ENCODE measurements around the gene MYBPC1. TPM values are rescaled to one million over a fixed set of nuclear protein-coding genes. Genes with fewer than 3 reads are reported as not detected.

Gene MYBPC1
- total RNA-seq, 1 donor from 2014 or later: 398 TPM

Small RNA genes within 50 kb of the gene (small RNA-seq; reads per million reads assigned to genes)
- gene RNY1P16 (ENCODE audit: low replicate concordance): not detected

Other genes starting within 250 kb of the MYBPC1 start
- 68.5 TPM for gene ARL1, start 187.2 kb upstream of the MYBPC1 start, total RNA-seq
- gene SPIC, start 119.6 kb upstream of the MYBPC1 start, total RNA-seq: not detected
- 23.7 TPM for gene CHPT1, start 102.7 kb downstream of the MYBPC1 start, total RNA-seq
- gene SYCP3, start 144.5 kb downstream of the MYBPC1 start, total RNA-seq: 0.10 TPM
- 26.2 TPM for gene GNPTAB, start 236.0 kb downstream of the MYBPC1 start, total RNA-seq

Data from skin of body (tissue), 2 donors.